GM10248 (cell line): ENCODE measurements around the gene ZNF428.

Experiments used
- CTCF ChIA-PET: fragments of 300-600 bp; sonication (Branson Sonifier 250); formaldehyde crosslinking; extraction: SDS; loops from one replicate; lab custom pipeline; 2021; ENCODE audit warnings: antibody characterized with exemption; lab: Yijun Ruan, JAX
- POLR2A ChIA-PET: fragments of 350-650 bp; sonication (Branson Sonifier 250); formaldehyde crosslinking; extraction: SDS; loops from one replicate; lab custom pipeline; 2020; ENCODE audit warnings: antibody characterized with exemption; lab: Yijun Ruan, JAX
- DNase-seq: peaks from one replicate; pipeline ENCODE4 v3.0.0; 2012; ENCODE audit errors: extremely low spot score
- CTCF ChIP-seq: IDR thresholded peaks from 2 replicates; pipeline ENCODE4 v1.5.1; 2012; ENCODE audit warnings: mild to moderate bottlenecking, low read depth; ENCODE audit errors: extremely low read depth, missing control alignments, control extremely low read depth

ZNF428 gene

GRCh38 chr19:43581467-43581866, 38.0 kb downstream of the ZNF428 start:
- ChIA-PET POLR2A (no interaction called here), CTCF (interaction anchor here (2.2 to 3.7 kb wide), 2 partner anchors 13 to 27 kb away, joined by 4 to 23 read pairs; no protein-coding TSS in a partner anchor)
- no peak for DNase-seq
- no peak for TF ChIP-seq CTCF

- TF ChIP-seq CTCF, result no peak
- no peak for DNase-seq
- CTCF ChIA-PET, result interaction anchor here (1.2 to 10.4 kb wide), 3 partner anchors 16 to 22 kb away, joined by 7 to 97 read pairs (median 7); no protein-coding TSS in a partner anchor
- POLR2A ChIA-PET, result no interaction called here
Observed at GRCh38 chr19:43578787-43579186, 40.6 kb downstream of the ZNF428 start.

GRCh38 chr19:43575955-43576878, 43.2 kb downstream of the ZNF428 start:
- POLR2A ChIA-PET, result interaction anchor here (0.6 to 0.8 kb wide), 2 partner anchors 18 to 97 kb away, joined by 3 to 6 read pairs; no protein-coding TSS in a partner anchor
- CTCF ChIA-PET, result interaction anchor here (1.4 to 10.4 kb wide), 2 partner anchors 19 to 47 kb away, joined by 3 to 97 read pairs; no protein-coding TSS in a partner anchor
- no peak for TF ChIP-seq CTCF
- DNase-seq, result no peak

GRCh38 chr19:43575156-43575950, 44.1 kb downstream of the ZNF428 start, which contains the start of the genes PINLYP and XRCC1:
TSS of gene PINLYP (plus strand) at chr19:43575801. CDS start at chr19:43577192, 1,391 bp downstream.
TSS of gene XRCC1 (minus strand) at chr19:43575527. CDS start at chr19:43575458, 69 bp downstream.
- CTCF ChIA-PET, result interaction anchor here (1.6 to 10.4 kb wide), 3 partner anchors 10 to 19 kb away, joined by 6 to 97 read pairs (median 11); no protein-coding TSS in a partner anchor

GRCh38 chr19:43574424-43575155, 44.8 kb downstream of the ZNF428 start:
- CTCF ChIA-PET, result interaction anchor here (1.3 to 10.4 kb wide), 5 partner anchors 10 to 39 kb away, joined by 5 to 97 read pairs (median 6); no protein-coding TSS in a partner anchor
- DNase-seq, result no peak
- TF ChIP-seq CTCF, result no peak
- POLR2A ChIA-PET, result no interaction called here

More at GRCh38 chr19:43575156-43575950, 44.1 kb downstream of the ZNF428 start, which contains the start of the genes PINLYP and XRCC1:
- TF ChIP-seq CTCF, result no peak
- POLR2A ChIA-PET, result interaction anchor here (0.6 to 0.8 kb wide), 2 partner anchors 19 to 98 kb away, joined by 3 to 6 read pairs; no protein-coding TSS in a partner anchor
- DNase-seq, result peak; percentile 98
